T47D (cell line): ENCODE results near the gene C4orf36.

Source experiments
- DNase-seq, 2 experiments: peaks; one replicate each; pipeline versions ENCODE4 v3.0.0 to v3.0.0-alpha.2; 2011 to 2012; ENCODE audit warnings: low read depth in 1 of 2, low spot score in 1 of 2
- JUND ChIP-seq: IDR thresholded peaks from 2 replicates; pipeline ENCODE4 v1.6.1; 2012; ENCODE audit warnings: low read depth
- in situ Hi-C: cut with HindIII; loops from 2 replicates; pipeline ENCODE4 v1.10.0; 2016; ENCODE audit warnings: low sequenced_read_pairs, low pct_unique_long_range_greater_than_20kb

The C4orf36 gene

DNA sequence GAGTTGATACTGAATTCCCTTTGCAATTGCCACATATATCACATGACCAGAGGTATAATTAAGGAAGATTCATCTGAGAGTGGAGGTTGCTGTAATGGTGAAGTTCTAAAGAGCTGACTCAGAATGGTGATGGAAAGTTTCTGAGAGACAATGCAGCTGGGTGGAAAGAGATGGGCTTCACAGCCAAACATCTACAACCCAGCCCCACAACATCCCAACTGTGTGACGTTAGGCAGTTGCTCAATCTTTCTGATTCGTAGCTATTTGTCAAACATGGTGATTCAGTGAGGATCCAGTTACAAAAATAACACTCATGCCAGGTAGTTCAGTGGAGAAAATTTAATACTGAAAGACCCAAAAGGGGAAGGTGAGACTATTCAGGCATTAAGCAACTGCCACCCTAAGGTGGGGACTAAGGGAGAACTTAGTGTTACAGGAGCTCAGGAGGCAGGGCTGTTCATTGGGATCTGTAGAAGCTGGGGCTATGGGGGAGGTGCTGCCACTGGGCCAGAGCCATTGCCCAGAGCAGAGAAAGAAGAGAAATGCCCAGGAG lies 35.7 kb upstream of the C4orf36 start:
- in situ Hi-C loops = no loop called here
- peak in 1 of 2 experiments; percentile 9 for DNase-seq
- no peak for TF ChIP-seq JUND

DNA sequence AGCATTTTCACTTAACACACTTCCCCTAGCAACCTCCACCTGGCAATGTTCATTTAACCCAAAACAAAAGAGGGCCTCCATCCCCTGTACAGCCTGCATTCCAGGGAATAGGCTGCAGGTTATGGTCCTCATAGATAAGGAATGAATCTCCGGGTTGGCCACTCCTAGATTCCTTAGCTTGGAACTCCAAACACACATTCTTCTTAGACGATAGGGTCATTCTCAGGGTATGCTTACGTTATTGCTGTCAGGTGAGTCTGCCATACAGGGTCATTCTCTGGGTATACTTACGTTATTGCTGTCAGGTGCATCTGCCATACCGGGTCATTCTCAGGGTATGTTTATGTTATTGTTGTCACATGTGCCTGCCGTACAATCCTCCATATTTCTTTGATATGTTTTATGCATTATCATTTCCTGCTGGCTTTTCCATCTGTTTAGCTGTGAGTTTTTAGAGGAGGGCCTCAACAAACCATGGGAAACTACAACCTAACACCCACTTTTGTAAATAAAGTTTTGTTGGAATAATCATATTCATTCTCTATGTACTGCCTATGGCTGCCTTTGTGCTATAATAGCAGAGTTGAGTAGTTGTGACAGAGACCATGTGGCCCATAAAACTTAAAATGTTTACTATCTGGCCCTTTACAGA lies 34.3 kb upstream of the C4orf36 start:
- TF ChIP-seq JUND = no peak
- in situ Hi-C loops = no loop called here
- no peak for DNase-seq

DNA sequence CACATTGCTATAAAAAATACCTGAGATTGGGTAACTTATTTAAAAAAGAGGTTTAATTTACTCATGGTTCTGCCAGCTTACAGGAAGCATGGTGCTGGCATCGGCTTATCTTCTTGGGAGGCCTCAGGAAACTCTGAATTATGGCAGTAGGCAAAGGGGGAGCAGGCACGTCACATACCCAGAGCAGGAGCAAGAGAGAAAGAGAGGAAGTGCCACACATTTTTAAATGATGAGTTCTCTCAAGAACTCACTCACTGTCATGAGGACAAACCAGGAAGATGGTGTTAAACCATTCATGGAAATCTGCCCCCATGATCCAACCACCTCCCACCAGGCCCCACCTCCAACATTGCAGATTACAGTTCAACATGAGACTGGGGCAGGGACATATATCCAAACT lies 32.6 kb upstream of the C4orf36 start:
- TF ChIP-seq JUND = no peak
- in situ Hi-C loops = no loop called here
- DNase-seq = no peak

DNA sequence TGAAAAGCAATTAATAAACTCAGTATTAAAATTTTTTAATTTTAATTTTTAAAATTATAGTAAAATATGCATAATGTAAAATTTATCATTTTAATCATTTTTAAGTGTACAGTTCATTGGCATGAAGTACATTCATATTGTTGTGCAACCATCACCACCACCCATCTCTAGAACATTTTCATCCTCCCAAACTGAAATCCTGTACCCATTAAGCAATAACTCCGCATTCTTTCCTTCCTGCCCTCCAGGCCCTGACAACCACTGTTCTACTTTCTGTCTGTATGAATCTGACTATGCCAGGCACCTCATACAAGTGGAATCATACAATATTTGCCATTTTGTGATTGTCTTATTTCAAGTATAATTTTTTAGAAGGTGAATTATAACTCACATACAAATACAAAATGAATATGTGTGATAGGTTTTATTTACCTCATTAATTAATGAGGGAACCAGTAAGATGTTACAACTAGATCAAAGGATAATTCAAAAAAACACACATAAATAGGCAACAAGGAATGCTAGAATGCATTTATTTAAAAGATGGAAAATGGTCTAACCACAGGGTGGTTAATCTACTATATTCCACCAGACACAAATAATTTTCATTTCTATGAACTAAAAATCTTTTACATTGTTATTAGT lies 29.5 kb upstream of the C4orf36 start:
- in situ Hi-C loops = no loop called here
- no peak for DNase-seq
- TF ChIP-seq JUND = no peak

DNA sequence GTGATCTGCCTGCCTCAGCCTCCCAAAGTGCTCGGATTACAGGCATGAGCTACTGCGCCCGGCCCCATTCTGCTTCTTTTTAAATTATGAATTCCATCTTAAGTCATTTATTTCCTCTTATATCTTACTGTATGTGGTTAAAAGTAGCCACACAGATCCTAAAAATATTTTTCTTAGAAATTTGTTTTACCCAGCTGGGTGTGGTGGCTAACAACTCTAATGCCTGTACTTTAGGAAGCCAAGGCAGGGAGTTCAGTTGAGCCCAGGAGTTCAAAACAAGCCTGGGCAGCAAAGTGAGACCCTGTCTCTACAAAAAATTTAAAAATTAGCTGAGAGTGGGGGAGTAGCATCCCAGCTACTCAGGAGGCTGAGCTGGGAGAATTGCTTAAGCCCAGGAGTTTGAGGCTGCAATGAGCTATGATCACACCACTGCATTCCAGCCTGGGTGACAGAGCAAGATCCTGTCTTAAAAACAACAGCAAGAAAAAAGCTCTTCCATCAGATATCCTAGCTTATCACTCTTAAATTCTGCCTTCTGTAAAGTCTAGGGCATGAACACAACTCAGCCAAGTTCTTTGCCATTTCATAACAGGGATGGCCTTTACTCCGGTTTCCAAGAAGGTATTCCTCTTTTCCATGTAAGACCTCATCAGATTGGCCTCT lies 27.5 kb upstream of the C4orf36 start:
- in situ Hi-C loops = no loop called here
- DNase-seq = no peak
- TF ChIP-seq JUND = no peak

DNA sequence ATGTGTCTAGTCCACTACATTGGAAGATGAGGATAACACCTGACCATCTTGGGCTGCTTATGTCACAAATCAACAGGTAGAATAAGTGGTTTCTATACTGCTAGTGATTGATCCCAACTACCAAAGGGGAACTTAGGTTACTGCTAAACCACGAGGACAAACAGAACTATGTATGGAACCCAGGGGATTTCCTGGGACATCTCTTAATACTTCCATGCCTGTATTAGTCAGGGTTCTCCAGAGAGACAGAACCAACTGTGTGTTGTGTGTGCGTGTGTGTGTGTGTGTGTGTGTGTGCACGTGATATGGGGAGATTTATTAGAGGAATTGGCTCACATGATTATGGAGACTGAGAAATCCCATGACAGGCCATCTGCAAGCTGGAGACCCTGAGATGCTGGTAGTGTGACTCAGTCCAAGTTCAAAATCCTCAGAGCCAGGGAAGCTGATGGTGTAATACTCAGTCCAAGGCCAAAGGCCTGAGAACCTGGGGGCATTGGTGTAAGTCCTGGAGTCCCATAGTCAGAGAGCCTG lies 26.4 kb upstream of the C4orf36 start:
- DNase-seq = no peak
- TF ChIP-seq JUND = no peak
- in situ Hi-C loops = no loop called here

DNA sequence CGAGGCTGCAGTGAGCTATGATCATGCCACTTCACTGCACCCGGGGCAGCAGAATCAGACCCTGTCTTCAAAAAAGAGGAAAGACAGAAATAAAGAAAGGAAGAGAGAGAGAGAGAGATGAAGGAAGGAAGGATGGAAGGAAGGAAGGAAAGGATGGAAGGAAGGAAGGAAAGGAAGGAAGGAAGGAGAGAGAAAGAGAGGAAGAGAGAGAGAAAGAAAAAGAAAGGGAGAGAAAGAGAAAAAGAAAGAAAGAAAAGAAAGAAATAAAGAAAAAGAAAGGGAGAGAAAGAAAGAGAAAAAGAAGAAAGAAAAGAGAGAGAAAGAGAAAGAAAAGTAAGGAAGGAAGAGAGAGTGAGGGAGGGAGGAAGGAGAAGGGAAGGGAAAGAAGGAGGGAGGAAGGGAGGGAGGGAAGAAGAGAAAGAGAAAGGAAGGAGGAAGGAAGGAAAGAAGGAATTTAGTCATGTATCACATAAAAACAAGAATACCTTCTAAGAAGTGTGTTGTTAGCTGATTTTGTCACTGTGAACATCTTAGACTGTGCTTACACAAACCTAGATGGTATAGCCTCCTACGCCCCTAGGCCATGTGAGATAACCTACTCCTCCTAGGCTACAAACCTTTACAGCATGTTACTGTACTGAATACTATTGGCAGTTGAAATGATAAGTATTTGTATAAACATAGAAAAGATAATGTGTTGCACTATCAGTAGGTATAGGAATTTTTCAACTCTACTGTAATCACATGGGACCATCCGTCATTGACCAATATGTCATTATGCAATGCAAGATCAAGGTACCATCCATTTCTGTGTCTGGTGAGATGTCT lies 25.2 kb upstream of the C4orf36 start:
- in situ Hi-C loops = no loop called here
- no peak for DNase-seq
- no peak for TF ChIP-seq JUND

DNA sequence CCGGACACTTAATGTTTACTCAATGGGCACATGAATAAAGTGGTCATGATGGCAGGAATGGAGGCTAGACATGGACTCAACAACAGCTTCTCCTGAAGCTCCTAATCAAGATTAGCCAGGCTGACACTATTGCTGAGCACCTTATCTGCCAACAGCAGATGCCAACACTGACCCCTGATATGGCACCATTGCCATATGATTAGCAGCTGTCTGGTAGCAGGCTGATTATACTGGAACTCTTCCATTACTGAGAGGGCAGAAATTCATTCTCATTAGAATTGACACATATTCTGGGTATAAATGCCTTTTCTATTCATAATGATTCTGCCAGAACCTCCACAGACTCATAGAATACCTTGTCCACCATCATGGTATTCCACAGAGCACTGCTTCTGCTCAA lies 24.2 kb upstream of the C4orf36 start:
- TF ChIP-seq JUND = no peak
- no peak for DNase-seq
- in situ Hi-C loops = no loop called here

DNA sequence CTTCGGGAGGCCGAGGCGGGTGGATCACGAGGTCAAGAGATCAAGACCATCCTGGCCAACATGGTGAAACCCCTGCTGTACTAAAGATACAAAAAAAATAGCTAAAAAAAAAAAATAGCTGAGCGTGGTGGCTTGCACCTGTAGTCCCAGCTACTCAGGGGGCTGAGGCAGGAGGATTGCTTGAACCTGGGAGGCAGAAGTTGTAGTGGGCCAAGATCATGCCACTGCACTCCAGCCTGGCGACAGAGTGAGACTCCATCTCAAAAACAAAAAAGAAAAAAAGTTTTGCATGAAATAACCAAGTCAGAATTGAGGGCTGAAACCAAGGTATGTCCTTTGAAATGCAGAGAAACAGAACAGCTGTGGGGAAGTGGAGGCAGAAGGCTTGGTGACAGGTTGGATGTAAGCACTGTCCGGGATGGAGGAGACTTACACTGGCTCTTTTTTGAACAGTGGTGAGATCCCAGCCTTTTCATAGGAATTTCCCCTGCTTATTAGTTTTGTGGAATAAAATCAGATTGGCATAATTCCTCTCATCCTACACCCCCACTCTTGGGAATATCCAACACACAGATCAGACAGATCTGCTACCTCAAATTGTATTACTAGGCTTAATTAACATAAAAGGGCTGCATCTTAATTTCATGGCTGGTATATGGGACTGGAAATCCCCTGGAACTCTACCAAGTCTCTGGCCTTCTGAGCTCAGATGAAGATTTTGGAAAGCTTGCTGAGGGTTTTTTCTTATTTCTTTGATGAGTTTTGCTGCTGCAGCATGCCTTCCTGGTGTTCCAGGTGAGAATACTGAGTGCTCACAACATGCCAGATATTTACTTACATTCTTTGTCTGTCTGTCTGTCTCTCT lies 18.8 kb upstream of the C4orf36 start:
- in situ Hi-C loops = no loop called here
- TF ChIP-seq JUND = no peak
- DNase-seq = no peak

DNA sequence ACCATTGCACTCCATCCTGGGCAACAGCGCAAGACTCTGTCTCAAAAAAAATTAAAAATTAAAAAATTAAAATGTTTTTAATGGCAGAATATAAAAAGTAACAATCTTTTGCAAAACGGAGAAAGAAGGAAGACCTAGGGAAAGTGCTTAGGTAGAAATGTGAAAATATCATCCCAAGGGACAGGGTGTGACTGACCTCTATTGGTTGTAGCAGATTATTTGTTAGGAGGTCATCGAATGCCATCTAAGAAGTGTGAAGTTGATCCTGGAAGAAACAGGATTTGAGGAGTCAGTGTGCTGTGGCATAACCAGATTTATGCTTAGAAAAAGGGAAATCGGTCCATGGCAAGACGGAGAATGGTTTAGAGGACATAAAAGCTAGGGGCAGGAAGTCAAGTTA lies 18.1 kb upstream of the C4orf36 start:
- DNase-seq = no peak
- in situ Hi-C loops = no loop called here

DNA sequence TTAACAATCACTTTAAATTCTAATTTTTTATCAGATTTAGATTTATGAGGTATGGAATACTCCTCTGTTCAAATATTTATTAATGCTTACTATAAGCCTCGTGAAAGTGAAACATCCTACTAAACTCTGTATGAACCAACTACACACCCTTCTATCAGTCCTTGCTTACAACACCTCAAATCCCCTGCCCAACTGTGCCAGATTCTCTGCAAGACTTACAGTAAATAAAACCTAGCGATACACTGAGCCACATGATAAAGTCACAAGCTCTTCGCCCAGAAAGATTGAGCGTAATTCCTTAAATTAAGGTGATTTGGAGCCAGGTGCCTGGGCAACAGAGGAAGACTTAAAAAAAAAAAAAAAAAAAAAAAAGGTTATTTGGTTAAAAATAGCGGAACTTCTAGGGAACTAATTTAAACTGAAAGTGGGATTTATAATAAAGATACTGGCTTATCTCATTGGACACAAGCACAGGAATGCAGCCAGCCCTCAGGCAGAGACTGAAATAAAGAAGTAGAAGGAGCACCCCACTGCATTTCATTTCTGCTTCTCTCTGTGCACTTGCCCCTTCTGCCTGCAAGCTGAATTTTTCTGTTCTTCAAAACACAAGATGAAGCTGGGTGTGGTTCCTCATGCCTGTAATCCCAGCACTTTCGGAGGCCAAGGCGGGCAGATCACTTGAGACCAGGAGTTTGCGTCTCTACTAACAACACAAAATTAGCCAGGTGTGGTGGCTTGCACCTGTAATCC lies 17.5 kb upstream of the C4orf36 start:
- in situ Hi-C loops = no loop called here

More for the DNA sequence above, 18.1 kb upstream of the C4orf36 start:
- TF ChIP-seq JUND = no peak

More for the DNA sequence above, 17.5 kb upstream of the C4orf36 start:
- no peak for TF ChIP-seq JUND
- no peak for DNase-seq
